ENCODE data around the gene SUN1.
"Not testable (repeated sequence)": the region's sequence is repeated elsewhere in the genome, so short reads cannot be mapped to it uniquely, and the experiment has no call there.

Gene SUN1

GRCh38 chr7:832167-832967, at the start of gene SUN1:
Gene SUN1 (plus strand): TSS chr7:832476. CDS start chr7:832525, 49 bp downstream.
- Histone ChIP-seq H3K4me3 (peak within 1 kb of the TSS in 1 of 7 experiments; percentile 3), H3K27ac (peak within 1 kb of the TSS; percentile 23 to 92 (median 84))

- Histone ChIP-seq H3K27ac (no peak overlapping the region), H3K4me3 (no peak overlapping the region)
Observed at GRCh38 chr7:782718-783449, 49.4 kb upstream of the SUN1 start.

GRCh38 chr7:783556-784490, 48.5 kb upstream of the SUN1 start:
- Histone ChIP-seq H3K27ac (no peak overlapping the region), H3K4me3 (no peak overlapping the region)

GRCh38 chr7:784971-785370, 47.3 kb upstream of the SUN1 start:
- Histone ChIP-seq H3K27ac (no peak overlapping the region), H3K4me3 (no peak overlapping the region)

GRCh38 chr7:785416-785815, 46.9 kb upstream of the SUN1 start:
- H3K4me3 ChIP-seq: no peak overlapping the region
- H3K27ac ChIP-seq: no peak overlapping the region

- H3K27ac ChIP-seq: peak overlapping the region in 1 of 21 experiments; percentile 49
Observed at GRCh38 chr7:786472-787255, 45.6 kb upstream of the SUN1 start.

GRCh38 chr7:787332-788240, 44.7 kb upstream of the SUN1 start:
- H3K4me3 ChIP-seq: no peak overlapping the region
- no peak overlapping the region for H3K27ac ChIP-seq

More at GRCh38 chr7:786472-787255, 45.6 kb upstream of the SUN1 start:
- H3K4me3 ChIP-seq: no peak overlapping the region

- Histone ChIP-seq H3K27ac (no peak overlapping the region), H3K4me3 (no peak overlapping the region)
Observed at GRCh38 chr7:791519-791918, 40.8 kb upstream of the SUN1 start.

GRCh38 chr7:794207-794606, 38.1 kb upstream of the SUN1 start:
- Histone ChIP-seq H3K27ac (no peak overlapping the region), H3K4me3 (no peak overlapping the region)

- Histone ChIP-seq H3K4me3 (no peak overlapping the region), H3K27ac (no peak overlapping the region)
Observed at GRCh38 chr7:794671-795329, 37.5 kb upstream of the SUN1 start.

GRCh38 chr7:796434-797169, 35.7 kb upstream of the SUN1 start:
- H3K27ac ChIP-seq: not testable (repeated sequence)

GRCh38 chr7:798921-799470, 33.3 kb upstream of the SUN1 start:
- Histone ChIP-seq H3K4me3 (no peak overlapping the region), H3K27ac (no peak overlapping the region)

More at GRCh38 chr7:796434-797169, 35.7 kb upstream of the SUN1 start:
- H3K4me3 ChIP-seq: not testable (repeated sequence)

GRCh38 chr7:800692-801091, 31.6 kb upstream of the SUN1 start:
- Histone ChIP-seq H3K27ac (no peak overlapping the region), H3K4me3 (no peak overlapping the region)

- H3K4me3 ChIP-seq, H3K27ac ChIP-seq: not testable (repeated sequence)
Observed at GRCh38 chr7:801351-801750, 30.9 kb upstream of the SUN1 start.

- H3K4me3 ChIP-seq: no peak overlapping the region
- peak overlapping the region in 6 of 21 experiments; percentile 27 to 63 (median 43) for H3K27ac ChIP-seq
Observed at GRCh38 chr7:801940-802381, 30.3 kb upstream of the SUN1 start.

GRCh38 chr7:802500-803242, 29.6 kb upstream of the SUN1 start:
- Histone ChIP-seq H3K4me3 (no peak overlapping the region), H3K27ac (peak overlapping the region in 5 of 21 experiments; percentile 27 to 63 (median 43))

Measured in skin epidermis (tissue), 12 donors.